GM18517 (cell line): ENCODE data around the gene TMEM247.
"Not testable (repeated sequence)": the region's sequence is repeated elsewhere in the genome, so short reads cannot be mapped to it uniquely, and the experiment has no call there.

Experiments
- ATAC-seq: cut with Tn5 transposase; IDR thresholded peaks from one replicate; pipeline ENCODE4 v1.9.1; 2021; ENCODE audit warnings: mild to moderate bottlenecking, moderate library complexity; ENCODE audit not compliant: unreplicated experiment

Gene TMEM247

DNA sequence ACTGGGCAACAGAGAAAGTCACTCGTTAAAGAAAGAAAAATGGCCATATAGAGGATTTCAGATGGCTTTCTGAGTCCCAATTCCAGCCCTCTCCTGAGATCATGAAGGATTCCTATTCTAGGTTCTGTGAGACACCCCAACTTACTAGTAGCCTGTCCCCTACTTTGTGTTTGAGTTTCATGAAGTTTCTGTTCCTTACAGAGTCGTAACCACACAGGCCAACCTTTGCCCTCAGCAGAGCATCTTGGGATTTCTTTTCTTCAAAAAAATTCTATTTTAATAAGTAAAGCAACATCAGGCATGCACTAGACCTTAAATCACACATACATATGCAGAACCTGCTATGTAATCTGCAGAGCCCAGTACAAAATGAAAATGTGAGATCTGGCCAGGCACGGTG is 30.4 kb downstream of the TMEM247 start:
- ATAC-seq = no peak

DNA sequence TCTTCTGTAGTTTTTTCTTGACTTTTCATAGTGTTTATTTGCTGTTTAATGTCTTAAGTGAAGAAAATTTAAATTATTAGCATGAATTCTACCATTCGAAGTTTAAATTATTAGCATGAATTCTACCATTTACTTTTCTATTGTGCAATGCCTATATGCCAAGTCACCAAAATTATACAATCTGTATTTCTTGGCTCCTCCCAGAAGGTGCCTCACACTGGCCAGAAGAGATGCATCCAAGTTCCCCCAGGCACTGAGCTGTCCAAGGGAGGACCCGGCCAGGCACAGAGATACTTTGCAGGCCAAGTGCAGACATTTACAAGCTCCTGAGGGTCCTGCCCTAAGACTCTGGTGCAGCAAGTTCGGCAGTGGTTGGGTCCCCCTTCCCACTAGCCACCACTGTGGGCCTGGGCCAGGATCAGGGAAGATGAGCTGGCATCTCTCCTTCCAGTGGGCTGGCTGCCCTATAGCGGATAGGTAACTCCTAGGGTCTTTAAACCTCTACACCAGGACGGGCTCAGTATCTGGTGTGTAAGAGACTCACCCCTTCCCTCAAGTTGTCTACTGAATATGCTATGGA is 31.3 kb downstream of the TMEM247 start:
- no peak for ATAC-seq

GRCh38 chr2:46512185-46512584 is 32.8 kb downstream of the TMEM247 start:
- ATAC-seq = no peak

DNA sequence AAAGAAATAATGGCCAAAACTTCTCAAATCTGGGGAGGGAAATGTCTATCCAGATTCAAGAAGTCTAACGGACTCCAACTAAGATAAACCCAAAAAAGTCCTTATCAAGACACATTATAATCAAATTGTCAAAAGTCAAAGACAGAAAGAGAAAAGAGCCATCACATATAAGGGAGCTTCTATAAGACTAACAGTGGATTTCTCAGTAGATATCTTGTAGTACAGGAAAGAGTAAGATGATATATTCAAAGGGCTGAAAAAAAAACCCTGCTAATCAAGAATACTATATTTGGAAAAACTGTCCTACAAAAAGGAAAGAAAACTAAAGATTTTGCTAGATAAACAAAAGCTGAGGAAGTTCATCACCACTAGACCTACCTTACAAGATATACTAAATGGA is 35.4 kb downstream of the TMEM247 start:
- ATAC-seq = no peak

GRCh38 chr2:46517485-46517884 is 38.1 kb downstream of the TMEM247 start:
- no peak for ATAC-seq

GRCh38 chr2:46518861-46519260 is 39.5 kb downstream of the TMEM247 start:
- ATAC-seq = no peak

- no peak for ATAC-seq
Observed at GRCh38 chr2:46519265-46519664, 39.9 kb downstream of the TMEM247 start.

- ATAC-seq = no peak
Observed at GRCh38 chr2:46520130-46520711, 40.9 kb downstream of the TMEM247 start.

- ATAC-seq = no peak
Observed at GRCh38 chr2:46521215-46521683, 41.9 kb downstream of the TMEM247 start.

DNA sequence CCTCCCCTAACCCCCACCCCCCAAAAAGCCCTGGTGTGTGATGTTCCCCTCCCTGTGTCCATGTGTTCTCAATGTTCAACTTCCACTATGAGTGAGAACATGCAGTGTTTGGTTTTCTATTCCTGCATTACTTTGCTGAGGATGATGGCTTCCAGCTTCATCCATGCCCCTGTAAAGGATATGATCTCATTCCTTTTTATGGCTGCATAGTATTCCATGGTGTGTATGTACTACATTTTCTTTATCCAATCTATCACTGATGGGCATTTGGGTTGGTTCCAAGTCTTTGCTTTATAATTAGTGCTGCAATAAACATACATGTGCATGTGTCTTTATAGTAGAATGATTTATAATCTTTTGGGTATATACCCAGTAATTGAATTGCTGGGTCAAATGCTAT is 43.0 kb downstream of the TMEM247 start:
- ATAC-seq = not testable (repeated sequence)

- ATAC-seq = no peak
Observed at GRCh38 chr2:46525522-46526155, 46.3 kb downstream of the TMEM247 start.

GRCh38 chr2:46528880-46529279 is 49.5 kb downstream of the TMEM247 start:
- ATAC-seq = no peak

GRCh38 chr2:46530639-46531038 is 51.3 kb downstream of the TMEM247 start:
- no peak for ATAC-seq

DNA sequence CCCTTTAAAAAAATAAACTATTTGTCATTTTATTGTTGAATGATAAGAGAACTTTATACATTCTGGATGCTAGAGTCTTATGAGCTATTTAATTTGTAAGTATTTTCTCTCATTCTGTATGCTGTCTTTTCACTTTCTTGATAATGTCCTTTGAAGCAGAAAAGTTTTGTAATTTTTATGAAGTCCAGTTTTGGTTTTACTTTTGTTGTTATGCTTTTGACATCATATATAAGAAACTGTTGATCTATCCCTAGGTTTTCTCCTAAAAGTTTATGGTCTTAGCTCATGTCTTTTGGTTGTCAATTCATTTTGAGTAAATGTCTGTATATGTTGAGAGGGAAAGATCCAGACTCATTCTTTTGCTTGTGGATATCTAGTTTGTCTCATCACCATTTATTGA is 52.5 kb downstream of the TMEM247 start:
- ATAC-seq = no peak
